ENCODE results near the gene PSMC5.
"Not testable (repeated sequence)": the region's sequence is repeated elsewhere in the genome, so short reads cannot be mapped to it uniquely, and the experiment has no call there.

PSMC5 gene

DNA sequence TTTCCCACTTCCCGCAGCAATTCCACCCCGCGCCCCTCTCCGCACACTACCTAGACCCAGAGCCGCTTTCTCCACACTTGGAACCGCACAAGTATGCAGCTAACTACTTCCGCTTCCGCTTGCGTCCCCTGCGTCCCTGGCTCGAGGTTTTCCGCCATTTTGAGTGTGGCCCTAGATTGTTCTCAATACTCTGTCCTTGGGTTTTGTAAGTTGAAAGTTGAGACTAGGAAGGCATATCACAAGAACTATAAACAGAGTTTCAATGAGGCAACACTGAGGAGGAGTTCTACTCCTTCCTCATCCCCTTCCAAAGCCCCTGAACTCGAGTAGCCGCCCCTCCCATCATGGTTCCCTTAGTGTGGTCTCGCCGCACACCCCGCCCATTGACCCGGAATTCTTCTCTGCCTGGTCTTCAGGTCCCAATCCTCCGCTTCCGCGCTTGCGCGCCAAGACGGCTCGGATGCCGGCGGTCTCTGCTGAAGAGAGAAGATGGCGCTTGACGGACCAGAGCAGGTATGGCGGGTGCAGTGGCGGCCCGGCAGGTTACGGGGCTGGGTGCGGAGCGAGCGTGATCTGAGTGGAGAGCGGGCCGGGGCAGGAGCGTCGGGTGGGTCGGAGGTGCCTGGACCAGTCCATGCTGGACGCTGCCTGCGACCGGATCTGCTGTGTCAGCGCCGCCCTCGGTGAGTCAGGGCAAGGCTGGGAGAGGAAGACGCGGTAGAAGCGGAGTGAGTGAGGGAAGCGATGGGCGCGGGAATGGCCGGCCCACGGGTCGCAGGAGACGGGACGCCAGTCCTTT, at the start of gene PSMC5, which contains the start of gene FTSJ3:
Gene PSMC5 (plus strand): TSS at position 430 of the 799 bp plus-strand sequence. CDS start 60 bp downstream, at position 490.
Gene FTSJ3 (minus strand): TSS at position 662 of the 799 bp plus-strand sequence. CDS start 761 bp downstream, outside the sequence.
- DNase-seq (ENCODE audit: low spot score) = peak; percentile 96

DNA sequence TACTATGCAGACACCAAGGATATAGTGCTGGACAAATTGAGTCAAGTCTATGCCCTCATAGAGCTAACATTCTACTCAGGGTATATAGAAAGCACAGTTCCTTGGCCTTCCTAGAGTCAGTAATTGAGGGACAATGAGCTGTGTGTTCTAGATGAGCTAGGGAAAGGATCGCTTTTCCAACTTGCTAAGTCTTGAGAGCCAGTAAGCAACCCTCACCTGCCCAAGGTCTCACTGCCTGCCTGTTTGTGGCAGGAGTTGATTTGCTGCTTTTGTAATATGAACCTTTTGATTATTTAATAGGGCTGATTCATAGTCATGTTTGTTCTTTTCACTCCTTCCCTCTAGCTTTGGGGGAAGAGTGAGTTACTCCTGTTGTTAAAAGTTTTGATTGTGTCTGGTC, 46.7 kb upstream of the PSMC5 start:
- DNase-seq (ENCODE audit: low spot score) = no peak

DNA sequence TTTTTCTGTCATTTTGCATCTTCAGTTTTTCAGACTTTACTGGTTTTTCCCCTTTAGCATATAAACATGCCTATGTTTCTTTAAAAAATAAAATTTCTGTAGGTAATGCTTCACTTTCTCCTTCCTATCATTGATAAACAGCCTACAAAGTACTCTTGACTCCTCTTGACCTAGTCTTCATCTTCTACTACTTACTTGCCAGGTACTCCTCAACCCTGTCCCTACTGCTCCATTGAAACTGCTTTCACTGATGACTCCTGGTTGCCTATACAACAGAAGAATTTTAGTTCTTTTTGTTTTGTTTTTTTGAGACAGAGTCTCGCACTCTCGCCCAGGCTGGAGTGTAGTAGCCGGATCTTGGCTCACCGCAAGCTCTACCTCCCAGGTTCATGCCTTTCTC, 46.3 kb upstream of the PSMC5 start:
- DNase-seq (ENCODE audit: low spot score) = no peak

DNA sequence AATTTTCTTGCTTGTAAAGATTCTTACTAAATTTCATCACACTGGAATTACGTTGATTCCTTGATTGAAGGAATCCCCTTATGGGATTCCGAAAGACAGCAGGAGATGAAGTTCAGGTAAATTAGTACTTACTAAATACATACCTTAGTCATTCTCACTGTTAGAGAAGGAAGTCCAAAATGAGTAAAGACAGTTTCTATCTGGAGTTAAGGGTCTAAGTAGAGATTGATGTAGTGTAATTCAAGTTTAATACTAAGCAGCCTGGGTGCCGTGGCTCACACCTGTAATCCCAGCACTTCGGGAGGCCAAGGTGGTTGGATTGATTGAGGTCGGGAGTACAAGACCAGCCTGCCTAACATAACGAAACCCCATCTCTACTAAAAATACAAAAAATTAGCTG, 43.7 kb upstream of the PSMC5 start:
- DNase-seq (ENCODE audit: low spot score) = no peak

DNA sequence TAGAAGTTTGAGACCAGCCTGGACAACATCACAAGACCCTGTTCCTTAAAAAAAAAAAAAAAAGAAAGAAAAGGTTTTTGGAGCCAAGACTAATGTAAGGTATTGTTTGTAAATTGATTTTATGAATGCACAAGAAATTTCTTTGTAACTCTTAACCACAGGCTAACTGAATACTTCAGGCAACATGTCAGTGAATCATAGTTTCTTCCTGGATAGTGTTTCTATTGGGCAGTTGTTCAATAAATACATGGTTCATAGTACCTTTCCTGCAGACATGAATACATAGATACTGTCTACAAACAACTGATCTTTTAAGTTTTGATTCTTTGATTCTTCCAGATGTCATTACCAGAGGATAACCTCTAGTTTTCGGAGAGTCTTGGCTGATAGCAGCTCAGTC, 41.7 kb upstream of the PSMC5 start:
- no peak for DNase-seq (ENCODE audit: low spot score)

DNA sequence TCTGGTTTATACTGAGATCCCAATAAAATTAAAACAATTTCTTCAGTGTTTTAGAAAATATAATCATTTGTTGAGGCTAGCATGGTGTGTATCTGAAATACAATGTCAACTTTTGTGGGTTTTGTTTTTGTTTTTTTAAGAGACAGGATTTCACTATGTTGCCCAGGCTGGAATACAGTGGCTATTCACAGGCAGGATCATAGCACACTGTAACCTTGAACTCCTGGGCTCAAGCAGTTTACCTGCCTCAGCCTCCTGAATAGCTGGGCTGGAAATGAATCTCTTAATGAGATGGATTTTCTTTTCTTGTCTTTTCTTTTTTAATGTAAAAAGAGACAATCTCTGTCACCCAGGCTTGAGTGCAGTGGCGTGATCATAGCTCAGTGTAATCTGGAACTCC, 41.1 kb upstream of the PSMC5 start:
- no peak for DNase-seq (ENCODE audit: low spot score)

DNA sequence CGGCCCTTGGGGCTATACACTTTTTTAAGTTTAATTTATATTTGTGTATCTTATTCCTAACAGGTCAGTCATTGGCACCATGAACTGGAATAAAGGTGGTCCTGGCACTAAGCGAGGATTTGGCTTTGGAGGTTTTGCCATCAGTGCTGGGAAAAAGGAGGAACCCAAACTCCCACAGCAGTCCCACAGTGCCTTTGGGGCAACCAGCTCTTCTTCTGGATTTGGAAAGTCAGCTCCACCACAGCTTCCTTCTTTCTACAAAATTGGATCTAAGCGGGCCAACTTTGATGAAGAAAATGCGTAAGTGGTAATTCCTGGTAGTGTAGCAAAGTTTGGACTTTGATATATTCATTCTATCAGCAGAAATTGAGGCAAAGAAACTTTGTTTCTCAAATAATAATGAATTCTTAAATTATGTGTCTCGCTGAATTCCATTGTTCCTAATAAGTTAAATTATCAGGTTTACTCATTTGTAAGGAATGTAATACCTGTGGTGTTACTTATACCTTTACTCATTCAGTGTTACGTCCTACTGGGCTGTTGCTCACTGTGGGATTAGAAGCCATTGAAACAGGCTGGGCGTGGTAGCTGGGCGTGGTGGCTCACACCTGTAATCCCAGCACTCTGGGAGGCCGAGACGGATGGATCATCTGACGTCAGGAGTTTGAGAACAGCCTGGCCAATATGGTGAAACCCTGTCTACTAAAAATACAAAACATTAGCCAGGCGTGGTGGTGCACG, 40.1 kb upstream of the PSMC5 start:
- no peak for DNase-seq (ENCODE audit: low spot score)

DNA sequence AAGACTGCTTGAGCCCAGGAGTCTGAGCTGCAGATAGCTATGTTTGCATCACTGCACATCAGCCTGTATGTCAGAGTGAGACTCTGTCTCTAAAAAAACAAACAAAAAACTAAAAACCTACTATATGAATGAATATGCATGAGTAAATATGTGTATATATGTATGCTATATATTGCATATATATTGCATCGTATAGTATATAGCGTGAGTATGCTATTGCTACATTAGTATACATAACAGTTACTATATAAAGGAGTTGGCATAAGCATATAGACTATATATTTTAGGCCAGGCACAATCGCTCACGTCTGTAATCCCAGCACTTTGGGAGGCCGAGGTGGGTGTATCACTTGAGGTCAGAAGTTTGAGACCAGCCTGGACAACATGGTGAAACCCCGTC, 37.2 kb upstream of the PSMC5 start:
- no peak for DNase-seq (ENCODE audit: low spot score)

DNA sequence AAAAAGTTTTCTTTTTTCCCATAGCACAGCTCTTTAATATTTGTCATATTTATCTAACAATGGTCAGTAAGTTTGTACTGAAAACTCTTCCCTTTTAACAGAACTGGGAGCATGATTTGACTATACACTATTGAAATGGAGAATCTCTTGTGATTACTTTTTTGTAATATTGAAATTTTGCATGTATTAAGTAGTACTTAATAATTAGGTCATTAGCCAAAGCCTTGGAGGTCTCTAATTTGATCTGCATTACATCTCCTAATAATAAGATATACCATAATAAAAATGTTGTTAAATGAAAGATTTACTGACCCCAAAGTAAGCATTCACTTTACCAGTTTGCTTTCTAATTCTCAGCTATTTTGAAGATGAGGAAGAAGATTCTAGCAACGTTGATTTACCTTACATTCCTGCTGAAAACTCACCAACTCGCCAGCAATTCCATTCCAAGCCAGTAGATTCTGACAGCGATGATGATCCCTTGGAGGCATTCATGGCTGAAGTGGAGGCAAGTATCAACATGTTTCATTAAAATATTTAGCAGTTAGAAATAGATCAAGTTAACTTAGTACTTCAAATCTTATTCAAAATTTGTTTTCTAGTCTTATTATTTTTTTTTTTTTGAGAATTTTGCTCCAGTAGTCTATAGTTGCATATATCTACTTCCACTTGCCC, 35.0 kb upstream of the PSMC5 start:
- no peak for DNase-seq (ENCODE audit: low spot score)

DNA sequence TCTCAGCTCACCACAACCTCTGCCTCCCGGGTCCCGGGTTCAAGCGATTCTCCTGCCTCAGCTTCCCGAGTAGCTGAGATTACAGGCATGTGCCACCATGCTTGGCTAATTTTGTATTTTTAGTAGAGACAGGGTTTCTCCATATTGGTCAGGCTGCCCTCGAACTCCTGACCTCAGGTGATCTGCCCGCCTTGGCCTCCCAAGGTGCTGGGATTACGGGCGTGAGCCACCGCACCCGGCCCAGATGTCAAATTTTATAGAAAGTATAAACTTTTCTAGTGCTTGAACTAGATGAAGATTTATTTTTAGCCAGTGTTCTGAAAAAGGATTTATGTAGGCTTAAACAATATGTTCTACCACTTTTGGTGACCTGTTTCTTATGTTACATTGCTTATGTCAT, 30.9 kb upstream of the PSMC5 start:
- not testable (repeated sequence) for DNase-seq (ENCODE audit: low spot score)

DNA sequence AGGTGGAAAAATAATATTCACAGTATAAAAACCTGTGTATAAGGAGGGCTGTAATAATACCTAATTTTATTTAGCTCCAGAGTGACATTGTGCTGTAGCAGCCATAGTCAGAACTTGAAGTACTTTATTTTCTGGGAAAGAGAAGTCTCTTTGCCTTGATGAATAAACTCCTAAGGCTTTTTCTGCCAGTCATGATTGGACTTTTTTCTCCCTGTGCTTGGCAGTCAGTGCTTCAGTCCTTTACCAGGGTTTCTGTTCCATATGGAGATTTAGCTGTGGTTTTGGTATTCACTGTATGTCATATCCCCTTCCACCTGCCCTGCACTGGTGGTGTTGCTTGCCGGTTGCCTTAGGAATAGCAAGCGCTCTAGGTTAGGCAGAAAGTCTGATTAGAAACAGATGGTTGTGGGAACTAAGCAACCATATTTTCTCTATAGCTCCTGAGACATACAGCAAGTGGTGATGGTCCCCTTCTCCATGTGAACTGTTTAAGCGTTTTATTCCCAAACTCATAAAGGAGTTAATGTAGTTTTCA, 28.6 kb upstream of the PSMC5 start:
- DNase-seq (ENCODE audit: low spot score) = no peak

DNA sequence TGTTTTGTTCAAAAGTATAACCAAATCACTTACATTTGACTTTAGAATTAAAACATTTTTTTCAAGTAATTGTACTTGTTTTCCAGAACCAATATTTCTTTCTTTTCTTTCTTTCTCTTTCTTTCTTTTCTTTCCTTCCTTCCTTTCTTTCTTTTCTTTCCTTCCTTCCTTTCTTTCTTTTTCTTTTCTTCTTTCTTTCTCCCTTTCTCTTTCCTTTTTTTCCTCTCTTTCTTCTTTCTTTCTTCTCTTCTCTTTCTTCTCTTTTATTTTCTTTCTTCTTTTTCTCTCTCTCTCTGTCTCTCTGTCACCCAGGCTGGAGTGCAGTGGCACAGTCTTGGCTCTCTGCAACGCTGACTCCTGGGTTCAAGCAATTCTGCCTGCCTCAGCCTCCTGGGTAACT, 26.4 kb upstream of the PSMC5 start:
- no peak for DNase-seq (ENCODE audit: low spot score)

DNA sequence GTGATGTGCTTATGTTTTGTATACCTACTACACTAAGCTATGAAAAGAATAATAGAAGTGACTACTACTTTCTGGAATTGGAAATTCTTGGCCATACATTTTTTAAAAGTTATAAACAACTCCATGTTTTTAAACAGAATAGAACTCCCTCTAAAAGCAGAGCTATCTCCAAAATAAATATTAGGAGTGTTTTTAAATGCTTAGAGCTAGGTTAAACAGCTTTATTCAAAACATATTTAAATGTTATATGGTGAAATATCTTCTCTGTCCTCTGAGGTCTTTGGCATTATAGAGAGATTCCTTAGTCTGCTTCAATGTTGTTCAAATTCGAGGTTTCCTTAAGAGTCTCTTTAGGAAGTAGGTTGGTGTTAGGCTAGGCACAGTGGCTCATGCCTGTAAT, 22.9 kb upstream of the PSMC5 start:
- no peak for DNase-seq (ENCODE audit: low spot score)

DNA sequence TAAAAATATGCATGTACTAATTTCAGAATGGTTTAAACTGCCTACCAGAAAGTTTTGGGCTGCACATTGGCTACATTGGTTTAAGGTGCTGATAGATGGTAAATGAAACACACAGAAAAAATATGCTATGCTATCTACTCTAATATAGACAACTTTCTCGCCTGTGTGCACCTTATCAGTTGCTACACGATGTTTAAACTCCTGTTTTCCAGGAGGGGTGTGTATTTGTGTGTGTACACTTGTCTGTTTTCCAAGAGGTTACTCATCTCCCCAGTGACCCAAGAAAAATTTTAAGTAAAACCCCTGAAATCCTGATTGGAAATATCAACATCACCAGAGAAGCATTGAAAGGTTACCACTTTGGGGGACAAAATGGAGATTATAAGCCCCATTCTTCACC, 21.6 kb upstream of the PSMC5 start:
- DNase-seq (ENCODE audit: low spot score) = peak; percentile 51

DNA sequence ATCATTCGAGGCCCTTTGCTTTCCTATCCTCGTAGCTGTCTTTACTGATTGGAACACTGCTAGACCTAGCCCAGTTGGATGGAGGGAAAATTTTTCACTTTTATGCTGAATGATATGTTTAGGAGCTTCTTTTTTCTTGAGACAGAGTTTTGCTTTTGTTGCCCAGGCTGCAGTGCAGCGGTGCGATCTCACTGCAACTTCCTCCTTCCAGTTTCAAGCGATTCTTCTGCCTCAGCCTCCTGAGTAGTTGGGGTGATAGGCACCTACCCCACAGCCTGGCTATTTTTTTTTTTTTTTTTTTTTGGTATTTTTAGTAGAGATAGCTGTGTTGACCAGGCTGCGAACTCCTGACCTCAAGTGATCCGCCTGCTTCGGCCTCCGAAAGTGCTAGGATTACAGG, 17.3 kb upstream of the PSMC5 start:
- no peak for DNase-seq (ENCODE audit: low spot score)

DNA sequence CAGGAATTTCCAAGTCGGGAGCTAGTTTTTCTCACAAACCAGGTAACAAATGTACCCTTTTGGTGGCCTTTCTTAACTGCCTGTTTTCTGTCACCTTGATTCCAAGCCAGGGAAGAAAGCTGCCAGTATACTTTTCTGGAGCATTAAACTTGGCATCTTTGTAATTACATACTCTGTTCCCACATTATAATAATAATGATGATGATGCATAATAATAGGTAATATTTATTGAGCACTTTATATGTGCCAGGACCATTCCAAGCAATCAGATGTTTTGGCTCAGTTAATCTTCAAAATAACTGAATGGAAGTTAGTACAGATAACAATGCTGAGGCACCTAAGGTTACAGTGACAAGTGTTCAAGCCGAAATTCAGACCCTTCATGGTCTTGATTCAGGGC, 11.1 kb upstream of the PSMC5 start:
- no peak for DNase-seq (ENCODE audit: low spot score)

DNA sequence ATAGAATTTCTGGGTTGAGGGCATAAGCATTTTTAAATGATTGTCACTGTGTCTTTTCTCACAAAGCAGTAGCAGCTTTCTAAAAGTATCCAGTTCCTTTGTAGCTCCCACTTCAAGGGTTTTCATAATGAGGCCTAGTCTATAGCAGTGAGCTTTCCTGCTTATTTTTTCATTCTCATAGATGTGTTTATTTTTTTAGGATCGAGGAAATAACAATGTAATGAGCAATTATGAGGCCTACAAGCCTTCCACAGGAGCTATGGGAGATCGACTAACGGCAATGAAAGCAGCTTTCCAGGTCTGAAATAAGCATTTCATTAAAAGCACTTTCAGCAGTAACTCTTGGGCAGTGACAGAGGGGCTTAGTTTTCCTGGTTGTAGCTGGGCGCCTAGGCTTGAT, 10.6 kb upstream of the PSMC5 start:
- DNase-seq (ENCODE audit: low spot score) = no peak

DNA sequence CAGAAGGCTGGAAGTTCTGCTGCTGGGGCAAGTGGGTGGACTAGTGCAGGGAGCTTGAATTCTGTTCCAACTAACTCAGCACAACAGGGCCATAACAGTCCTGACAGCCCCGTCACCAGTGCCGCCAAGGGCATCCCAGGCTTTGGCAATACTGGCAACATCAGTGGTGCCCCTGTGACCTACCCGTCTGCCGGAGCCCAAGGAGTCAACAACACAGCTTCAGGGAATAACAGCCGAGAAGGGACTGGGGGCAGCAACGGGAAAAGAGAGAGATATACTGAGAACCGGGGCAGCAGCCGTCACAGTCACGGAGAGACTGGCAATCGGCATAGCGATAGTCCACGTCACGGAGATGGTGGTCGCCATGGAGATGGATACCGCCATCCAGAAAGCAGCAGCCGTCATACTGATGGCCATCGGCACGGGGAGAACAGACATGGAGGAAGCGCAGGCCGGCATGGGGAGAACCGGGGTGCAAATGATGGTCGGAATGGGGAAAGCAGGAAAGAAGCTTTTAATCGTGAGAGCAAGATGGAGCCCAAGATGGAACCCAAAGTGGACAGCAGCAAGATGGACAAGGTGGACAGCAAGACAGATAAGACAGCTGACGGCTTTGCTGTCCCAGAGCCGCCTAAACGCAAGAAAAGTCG, 9.4 kb upstream of the PSMC5 start:
- no peak for DNase-seq (ENCODE audit: low spot score)

DNA sequence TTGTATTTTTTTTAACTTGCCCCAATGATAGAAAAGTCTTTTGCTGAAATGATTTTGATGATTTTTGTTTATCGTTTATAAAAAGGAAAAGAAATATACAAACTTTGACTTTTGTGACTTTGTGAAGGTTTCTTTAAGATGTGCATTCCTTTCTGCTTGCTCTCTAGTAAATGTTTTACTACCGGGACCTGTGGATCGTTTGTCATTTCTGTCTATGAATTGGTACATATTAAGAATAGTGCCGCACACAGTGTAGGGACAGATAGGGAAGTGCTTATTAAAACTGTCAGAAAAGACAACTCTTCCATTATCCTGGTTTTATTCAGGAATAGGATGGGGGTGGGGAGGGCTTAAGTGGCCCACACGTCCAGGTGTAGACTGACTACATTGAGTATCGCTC, 8.1 kb upstream of the PSMC5 start:
- no peak for DNase-seq (ENCODE audit: low spot score)

DNA sequence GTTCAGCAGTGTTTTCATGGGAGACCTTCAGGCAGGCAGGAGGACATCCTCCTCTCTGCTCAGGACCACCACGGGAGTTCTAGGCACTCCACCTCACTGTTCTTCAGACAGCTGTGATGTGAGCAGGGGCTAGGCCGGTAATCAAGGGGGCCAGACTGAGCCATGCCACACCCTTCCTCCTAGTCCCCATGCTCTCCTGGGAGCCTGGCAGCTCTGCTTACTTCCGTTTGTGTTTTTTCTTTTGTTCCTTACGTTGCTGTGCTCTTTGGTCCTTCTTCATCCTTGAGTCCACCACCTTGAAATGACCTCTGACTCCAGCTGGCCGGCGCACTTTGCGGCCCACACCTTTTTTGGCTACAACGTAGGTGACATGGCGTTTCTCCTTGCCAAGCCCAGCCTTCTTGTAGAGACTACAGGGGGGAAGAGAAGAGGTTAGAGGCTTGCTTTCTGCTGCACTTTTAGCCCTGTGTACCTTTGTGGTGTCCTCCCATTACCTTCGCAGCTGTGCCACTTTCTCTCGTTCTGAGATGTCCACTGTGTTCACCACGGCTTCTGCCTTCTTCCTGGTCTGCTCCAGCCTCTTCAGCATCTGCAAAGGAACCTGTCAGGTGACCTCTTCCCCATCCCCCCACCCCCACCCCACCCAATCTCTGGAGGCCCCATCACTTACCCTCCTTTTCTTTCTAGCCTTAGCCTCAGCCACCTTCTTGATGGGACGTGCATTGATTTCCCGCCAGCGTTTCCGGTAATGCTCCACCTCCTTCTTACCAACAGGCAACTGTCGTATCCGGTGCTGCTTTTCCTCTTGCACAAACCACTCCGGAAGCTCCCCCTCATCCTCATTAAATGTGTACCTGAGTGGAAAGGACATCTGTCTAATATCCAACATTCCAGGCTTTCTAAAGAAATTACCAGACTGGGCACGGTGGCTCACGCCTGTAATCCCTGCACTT, 7.4 kb upstream of the PSMC5 start:
- no peak for DNase-seq (ENCODE audit: low spot score)

DNA sequence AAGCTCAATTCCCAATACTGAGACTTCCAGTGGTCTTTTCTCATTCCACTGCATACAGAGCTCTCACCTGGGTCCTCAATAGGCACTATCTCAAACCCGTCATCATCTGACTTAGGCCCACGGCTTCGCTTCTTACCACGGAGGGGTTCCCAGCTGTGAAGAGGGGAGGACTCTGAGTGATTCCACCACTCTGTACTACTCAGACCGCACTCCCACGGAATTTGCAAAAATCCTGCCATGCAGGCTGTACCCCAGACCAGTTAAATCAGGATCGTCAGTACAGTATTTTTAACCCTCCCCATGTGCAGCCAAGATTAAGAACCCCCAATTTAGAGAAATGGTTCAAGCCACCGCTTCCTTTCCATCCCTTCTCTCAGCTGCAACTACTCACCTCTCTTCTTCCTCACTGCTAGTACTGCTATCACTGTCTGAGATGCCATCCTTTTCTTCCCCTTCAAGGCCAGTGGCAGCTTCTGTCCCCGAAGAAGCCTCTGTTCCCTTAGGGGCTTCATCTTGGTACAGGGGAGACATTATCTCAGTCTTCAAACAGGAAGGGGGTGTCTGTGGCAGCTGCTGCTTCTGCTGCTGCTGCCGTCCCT, 6.2 kb upstream of the PSMC5 start:
- DNase-seq (ENCODE audit: low spot score) = no peak
